ENCODE results near the gene PTPRJ.

The PTPRJ gene

DNA sequence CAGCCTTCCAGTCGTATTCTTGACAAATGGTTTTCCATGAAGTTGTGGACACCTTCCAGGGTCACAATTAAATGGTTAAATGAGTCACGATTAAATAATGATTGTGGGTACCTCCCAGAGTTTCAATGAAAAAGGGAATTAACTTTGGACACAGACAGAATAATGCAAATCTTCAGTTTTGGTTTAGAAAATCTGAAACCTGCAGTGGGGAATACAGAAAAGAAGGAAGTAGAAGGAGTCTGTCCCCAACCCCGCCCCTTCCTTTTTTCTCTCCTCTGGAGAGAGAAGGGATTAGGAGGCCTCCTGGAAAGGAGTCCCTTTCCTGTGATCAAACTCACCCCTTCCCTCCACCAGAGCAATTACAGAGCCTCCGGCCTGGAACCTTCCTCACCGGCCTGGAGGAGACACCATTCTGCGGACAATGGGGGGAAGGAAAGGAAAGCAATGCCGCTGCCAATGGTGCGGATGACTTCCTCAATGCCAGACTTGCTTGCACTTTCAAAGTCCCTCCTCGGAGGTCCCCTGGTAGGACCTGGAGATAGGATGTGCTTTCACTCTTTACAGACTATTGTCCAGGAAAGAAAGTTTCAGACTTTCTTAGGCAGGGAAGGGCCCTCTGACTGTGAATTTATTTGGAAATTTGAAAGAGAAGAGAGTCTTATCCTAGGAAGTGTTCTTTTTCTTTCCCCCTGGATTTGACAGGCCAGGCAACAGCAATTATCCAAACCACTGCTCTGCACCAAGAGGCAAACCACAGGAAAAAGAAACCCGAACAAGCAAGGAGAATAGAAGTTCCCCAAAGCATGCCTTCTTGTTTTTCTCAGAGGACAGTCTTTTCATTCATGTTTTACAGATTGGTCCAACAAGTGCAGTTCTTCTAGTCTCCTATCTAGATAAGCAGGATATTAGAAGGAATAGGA is 86.8 kb downstream of the PTPRJ start:
- no peak for DNase-seq (ENCODE audit: low spot score)

DNA sequence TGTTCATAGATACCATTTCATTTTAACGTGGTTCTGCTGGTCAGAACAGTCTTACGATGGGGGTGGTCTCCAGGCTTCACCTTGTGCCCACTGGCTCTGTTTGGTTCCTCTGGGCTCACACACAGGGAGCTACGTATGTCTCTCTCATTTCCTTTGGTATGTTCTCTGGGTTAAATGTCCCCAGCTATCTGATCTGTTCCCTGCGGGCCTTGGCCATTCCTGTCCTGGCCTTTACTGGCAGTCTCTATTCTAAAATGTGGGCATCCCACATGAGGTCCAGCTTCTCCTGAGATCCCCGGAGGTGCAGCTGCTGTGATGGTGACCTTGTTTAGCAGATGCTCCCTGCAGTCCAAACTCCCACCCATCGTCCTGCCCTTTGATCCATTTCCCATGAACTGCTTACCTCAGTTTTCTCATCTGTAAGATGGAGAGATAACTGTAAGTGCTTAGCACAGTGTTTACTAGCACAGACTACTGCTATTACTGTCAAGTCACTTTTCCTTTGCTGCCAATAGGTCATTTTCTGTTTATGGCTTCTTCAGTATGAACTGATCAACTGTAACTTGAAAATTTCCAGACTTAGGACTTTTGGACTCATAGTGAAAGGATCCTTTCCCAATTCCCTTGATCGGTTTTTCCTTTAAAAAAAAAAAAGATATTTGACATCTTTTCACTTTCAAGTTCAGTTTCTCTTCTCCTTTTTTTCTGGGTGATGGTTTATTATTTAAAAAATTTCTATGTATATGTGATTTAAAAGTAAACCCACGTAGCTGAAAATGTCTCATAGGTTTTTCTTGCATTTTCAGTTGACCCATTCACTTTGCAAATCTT is 92.9 kb downstream of the PTPRJ start:
- DNase-seq (ENCODE audit: low spot score): no peak

DNA sequence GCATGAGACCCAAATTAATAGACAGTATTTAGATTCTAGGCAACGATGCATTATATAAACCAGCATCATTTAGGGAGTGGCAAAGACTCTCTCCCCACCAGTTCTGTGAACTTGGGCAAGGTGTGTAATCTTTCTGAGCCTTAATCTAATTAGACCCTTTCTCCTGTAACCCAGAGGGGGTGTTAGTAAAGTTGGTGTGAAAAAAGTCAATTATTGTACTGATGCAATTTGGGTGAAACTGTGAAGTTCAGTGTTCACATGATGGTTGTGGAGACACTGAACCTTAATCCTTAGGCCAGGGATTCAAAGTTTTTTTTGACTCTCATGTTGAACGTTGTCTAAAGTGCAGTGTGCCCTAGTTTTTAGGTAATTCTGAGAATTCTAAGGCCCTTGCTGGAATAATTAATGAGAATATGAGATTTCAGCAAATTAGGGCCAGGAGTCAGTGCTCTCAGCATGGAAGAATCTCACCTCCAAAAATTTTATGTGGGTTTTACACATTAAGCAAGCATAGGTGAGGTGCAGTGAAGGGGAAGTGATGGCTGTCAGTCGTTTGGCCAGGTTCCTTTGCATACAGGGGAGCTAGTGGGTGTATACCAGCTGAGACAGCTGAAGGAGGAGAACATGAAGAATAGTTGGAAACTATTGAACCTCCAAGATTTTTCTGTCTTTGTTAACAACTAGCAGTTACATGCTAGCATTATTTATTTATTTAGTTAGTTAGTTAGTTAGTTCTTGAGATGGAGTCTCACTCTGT is 94.2 kb downstream of the PTPRJ start:
- no peak for DNase-seq (ENCODE audit: low spot score)

DNA sequence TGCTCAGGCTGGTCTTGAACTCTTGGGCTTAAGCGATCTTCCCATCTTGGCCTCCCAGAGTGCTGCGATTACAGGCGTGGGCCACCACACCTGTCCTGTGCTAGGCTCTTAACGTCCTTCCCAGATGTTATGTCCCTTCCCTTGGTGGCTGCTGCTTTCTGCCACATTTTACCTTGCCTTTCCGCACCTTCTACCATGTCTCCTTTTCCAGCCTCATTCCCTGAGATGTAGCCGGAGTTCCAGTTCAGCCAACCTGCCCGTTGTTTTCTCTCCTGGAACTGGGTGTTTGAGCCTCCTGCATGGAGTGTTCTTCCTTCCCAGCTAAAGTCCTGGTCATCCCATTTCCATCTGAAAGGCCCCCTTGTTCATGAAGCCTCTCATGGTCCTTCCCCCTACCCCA is 95.3 kb downstream of the PTPRJ start:
- DNase-seq (ENCODE audit: low spot score): no peak

DNA sequence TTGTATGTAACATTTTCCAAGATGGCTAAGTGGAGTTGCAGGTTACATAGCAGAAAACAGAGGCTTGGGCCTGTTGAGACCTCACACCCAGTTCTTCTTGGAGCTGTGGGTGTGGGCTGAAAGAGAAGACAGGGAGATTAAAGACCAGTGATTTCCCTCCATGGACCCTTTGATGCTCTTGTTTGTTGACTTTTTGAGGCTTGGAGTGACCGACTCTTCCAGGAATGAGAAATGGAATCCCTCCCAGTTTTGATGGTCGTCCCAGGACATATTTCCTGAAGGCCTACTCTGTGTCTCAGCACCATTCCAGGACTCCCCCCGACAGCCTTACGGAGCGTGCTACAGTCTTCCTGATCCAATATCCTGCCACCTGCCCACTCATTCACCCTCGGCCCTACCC is 96.9 kb downstream of the PTPRJ start:
- no peak for DNase-seq (ENCODE audit: low spot score)

DNA sequence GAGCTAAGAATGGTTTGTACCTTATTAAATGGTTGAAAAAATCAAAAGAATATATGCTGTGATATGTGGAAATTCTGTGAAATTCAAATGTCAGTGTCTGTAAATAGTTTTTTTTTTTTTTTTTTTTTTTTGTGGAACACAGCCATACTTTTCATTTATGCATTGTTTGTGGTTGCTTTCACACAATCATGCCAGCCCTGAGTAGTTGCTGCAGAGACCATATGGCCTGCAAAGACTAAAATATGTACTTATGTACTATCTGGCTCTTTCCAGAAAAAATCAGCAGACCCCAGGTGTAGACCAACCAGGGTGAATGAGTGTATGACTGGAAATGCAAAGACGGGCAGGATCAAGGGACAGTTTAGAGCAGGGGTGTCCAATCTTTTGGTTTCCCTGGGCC is 98.3 kb downstream of the PTPRJ start:
- no peak for DNase-seq (ENCODE audit: low spot score)

DNA sequence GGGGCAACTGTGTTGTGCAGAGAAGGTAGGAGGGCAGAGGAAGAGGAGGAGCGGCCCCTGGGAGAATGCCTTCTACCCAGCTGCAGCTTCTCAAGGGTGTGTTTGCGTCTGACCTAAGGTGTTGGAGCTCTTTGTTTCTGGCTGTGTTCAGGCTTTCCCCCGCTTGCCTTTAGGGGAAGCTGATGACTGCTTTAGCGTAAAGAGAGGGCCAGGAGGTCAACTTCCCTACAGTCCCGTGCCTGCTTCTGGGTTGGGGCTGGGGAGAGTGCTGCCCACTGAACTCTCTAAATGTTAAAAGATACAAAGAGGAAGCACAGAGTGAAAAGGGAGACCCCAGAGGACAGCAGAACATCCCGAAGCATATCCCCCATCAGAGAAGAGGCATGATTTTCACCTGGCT is 99.2 kb downstream of the PTPRJ start:
- no peak for DNase-seq (ENCODE audit: low spot score)

DNA sequence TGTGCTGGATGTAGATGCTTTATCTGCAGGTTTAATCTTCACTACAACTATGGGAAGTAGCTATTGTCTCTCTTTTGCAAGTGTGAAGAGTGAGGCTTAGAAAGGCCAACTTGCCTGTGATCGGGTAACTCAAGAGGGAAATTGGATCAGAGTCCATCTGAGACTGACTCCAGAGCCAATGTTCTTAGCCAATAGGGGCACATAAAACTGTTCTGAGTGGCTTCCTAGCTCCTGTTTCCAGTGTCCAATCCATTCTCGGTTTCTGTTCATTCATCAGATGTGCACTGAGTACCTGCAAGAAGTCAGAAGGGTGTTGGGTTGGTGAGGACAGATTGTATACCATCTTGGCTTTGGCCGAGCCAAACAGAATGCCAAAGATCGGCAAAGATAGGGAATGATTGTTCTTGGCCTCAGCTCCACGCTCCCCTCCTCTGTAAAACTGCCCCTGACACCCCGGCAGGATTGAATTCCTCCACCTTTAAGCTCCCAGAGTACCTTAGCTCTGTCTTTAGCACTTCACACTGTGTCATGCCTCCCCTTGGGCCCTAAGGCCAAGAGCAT is 100.0 kb downstream of the PTPRJ start:
- DNase-seq (ENCODE audit: low spot score): no peak

DNA sequence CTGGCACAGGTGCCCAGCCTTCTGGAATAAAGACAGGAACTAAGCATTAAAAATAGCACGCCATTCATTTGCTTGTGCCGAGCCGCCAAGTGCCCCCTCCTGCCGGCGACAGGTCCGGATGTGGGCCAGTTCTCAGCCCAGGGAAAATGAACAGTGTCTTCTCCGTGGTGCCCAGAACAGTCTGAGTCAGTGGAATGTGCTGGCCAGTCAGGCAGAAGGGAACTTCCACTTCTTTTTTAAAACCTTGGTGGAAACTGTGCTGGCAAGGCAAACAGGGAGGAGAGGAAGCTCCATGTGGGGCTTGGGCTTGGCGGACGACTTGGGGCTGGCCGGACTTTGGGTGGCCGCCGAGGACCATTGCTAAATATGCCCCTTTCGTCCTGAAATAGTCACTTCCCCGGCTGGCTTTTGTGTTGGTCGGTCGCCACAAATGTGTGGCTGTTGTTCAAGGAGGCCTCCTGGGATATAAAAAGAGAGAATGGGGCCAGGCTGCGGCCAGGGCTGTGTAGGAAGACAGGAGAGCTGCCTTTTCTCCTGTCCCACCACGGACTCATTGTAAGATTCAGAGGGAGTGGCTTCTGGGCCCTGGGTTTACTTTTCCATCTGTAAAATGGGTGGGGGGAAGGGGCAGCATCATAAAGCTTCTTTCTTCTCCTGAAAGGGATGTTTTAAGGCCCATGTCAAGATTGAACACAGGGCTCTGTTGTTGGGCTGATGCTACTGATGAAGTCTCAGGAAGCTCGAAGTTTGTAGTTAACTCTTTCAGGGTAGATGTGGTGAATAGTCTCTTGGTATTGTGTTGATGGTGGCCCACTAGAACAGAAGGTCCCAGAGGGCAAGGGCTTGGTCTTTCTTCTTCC is 101.0 kb downstream of the PTPRJ start:
- peak; percentile 91 for DNase-seq (ENCODE audit: low spot score)

DNA sequence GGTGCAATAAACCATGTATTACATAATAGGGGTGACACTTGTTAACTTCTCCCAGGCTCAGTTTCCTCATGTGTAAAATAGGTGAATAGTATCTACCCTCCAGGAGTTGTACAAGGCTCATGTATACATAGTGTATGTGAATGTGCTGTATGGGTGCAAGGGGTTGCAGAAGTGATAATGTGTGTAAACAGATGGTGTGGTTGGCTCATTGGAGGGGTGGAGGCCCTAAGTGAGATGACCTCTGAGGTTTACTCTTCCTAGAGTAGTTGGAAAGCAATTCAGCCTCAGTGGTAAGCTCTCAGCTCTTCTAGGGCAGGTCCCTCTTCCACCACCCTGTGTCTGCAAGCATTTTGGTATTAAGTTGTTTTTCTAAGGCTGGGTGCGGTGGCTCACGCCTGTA is 102.4 kb downstream of the PTPRJ start:
- no peak for DNase-seq (ENCODE audit: low spot score)

DNA sequence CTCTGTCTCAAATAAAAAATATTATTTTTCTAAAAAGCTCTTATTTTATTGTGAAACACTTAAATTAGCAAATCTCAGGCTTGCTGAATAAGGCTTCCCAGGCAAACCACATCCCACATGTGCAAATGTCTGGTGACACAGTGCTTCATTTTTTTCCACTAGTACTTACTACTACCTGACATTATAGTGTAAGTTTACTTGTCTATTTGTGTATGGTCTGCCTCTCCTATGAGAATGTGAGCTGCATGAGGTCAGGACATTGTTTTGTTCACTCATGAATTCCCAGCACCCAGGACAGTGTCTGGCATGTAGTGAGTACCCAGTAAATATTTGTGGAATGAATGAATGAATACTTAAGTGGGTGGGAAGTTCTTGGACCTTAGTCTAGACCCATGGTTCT is 103.1 kb downstream of the PTPRJ start:
- no peak for DNase-seq (ENCODE audit: low spot score)

DNA sequence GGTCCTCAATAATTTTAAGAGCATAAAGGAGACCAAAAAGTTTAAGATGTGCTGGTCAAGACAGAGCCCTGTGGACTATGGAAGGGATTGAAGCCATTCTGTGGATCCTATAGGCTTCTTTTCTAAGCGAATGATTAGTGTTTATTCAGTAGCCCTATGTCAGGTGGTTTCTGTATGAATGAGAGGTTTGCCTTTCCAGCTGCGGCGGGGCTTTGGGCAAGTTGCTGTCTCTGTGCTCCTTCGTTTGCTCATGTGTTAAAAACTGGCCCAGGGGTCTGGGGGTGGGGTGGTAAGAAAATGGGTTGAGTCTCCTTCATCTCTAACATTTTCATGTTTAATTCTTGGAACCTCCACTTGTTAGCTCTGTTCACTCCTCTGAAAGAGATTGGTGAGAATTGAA is 105.3 kb downstream of the PTPRJ start:
- DNase-seq (ENCODE audit: low spot score): no peak

DNA sequence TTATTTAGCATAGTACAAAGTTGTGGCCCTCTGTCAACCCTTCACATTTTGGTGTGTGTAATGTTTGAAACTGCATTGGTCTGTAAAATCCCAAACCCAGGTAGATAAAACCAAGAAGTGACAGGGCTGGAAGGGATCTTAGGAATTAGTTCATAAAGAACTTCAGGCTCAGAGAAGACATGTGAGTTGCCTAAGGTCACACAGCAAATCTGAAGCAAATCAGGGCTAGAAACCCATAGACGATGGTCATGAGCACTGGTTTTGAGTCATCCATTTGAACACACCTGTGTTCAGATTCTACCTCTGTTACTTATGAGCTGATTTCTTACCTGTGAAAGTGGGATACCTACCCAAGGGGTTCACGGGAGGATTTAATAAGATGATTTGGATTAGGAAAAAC is 107.1 kb downstream of the PTPRJ start:
- DNase-seq (ENCODE audit: low spot score): no peak

DNA sequence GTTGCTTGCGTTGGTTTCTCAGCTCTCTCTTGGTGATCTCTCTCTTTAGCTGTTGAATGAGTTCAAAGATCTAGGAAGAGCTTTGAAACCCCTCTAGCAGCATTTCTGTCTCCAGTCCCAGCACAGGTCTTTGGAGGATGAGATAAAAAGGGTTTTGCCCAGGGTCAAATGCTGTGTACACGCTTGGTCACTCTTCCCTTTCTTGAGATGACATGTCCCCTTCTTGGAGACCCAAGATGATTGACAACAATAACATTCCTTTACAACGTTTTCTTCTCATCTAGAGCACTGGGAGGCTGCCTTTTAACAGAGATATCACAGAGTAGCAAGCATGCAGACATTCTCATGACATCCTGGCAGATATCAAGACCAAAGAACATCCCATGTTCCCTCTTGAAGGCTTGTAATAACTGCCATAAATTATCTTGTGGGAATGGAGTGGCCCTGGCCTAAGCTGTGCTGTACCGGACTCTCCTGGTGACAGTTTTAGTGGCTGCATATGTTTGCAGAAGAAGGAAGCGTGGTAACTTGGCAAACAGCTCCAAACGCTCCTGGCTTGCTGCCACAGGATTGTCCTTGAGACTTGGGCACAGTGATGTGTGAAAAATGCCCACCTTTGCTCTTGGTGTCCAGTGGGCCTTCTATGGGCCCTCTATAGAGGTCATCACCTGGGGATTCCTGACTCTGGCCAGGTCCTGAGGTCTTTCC is 107.8 kb downstream of the PTPRJ start:
- no peak for DNase-seq (ENCODE audit: low spot score)

DNA sequence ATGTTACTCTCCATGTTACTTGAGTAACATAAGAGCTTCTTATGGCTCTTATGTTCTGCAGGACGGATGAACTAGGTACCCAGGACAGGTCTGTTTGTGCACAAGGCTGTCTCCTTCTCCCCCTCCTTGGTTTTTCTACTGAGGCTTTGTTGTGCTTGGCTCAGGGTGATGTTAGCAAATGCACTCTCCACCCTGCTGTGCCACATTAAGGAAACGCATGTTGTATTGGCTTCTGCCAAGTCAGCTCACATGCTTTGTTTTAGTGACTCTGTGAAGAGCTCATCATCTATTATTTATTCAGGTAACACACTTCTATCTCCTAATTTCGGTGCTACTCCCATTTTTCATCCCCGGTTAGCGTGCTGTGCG is 108.3 kb downstream of the PTPRJ start:
- no peak for DNase-seq (ENCODE audit: low spot score)

DNA sequence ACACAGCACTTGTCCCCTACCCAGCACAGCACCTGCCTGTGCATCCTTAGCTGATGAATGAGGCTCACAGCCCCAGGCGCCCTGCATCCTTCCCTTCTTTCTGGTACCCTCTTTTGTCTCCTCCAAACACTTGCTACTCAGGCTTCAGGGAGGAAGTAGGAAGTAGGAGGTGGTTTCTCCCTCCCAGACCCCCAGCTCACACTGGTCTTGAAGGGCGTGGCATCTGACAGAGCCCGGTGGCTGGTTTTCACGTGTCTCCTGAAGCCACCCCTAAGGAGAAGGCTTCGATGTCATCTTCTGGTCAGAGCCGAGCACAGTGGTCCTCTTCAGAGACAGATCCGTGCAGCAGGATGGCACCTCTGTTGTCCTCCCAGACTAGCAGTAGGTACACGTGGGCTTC is 109.8 kb downstream of the PTPRJ start:
- no peak for DNase-seq (ENCODE audit: low spot score)

DNA sequence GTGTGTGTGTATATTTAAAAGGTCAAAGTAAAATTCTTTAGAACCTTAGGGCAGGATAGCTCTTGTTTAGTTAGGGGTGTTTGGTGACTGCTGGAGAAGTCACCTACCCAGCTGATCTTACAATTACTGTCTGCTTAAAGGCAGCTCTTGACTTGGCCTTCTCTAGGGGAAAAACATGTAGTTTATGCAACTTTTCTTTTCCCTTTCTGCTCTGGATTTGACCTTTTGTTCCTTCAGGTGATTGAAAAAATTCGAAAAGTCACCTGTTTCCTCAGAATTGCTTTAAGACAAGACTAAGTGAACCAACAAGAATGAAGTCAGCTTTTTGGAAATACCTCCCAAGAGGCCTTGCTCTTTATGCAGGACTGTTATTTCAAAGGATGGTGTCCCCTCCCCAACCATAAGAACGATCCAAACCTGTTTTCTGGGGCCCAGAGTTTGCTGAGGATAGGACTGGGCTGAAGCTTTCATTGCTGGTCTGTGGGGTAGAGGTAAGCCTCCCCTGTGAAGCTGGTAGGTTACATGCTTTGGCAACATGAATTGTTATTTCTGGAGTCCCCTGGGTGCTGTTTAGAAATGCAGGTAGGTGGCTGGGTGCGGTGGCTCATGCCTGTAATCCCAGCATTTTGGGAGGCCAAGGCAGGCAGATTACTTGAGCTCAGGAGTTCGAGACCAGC is 111.2 kb downstream of the PTPRJ start:
- no peak for DNase-seq (ENCODE audit: low spot score)

DNA sequence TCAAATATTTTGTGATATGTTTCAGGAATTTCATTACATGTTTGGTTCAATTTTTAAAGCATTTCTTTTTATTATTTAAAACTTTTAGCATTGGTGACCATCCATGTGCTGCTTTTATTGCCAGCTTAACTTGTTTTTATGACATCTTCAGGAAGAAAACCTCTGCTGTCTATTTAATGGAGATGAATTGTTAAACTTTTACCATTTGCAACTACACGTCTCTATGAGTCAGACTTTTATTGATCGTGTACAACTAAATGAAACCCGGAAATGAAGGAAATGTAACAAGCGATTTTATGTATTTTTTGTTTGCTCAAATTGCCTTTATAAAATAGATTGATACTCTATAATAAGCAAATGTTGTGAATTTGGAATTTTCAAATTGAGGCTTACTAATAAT is 113.0 kb downstream of the PTPRJ start:
- DNase-seq (ENCODE audit: low spot score): no peak

DNA sequence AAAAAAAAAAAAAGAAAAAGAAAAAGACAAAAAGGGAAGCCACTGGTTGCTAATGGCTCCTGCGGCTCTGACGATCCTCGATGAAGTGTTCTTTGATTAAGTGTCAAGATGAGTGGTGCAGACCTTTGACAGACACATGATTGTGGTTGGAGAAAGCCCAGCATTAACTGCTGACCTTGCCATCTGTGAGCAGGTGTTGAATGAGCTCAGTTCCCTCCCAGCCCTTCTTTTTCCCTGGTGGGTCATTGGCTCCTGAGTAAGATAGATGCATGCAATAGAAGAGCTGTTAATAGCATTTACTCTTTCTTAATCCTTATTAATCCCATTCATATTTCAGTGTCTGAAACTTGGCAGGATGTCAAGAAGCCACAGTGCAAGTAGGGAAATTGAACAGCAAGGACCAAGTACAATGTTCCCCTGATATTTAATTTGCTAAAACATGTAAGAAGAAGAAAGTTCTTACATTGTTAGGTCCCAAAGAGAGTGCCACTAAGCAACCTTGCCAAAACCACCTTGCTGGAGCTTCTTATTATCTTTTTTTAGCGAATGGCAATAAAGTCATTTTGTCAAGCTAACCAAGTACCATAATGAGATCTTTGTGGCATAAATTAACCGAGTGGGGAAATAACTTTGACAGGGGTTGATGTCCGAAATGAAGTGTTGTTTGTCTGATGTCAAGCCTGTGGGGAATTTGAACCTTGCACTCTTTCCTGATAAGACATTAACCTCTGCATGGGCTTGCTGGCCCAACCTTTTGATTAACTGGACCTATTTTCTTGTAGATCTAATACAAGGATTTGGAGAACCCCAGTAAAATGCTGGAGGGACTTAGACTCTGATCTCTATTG is 113.7 kb downstream of the PTPRJ start:
- no peak for DNase-seq (ENCODE audit: low spot score)
